GM23338 (cell line): ENCODE results near the gene THBS1. TPM values are rescaled to one million over a fixed set of nuclear protein-coding genes. Genes with fewer than 3 reads are reported as not detected.

Source experiments
- ATAC-seq: fragments of 200-7000 bp; cut with Tn5 transposase; 3 replicates; pipeline ENCODE4 v1.9.1; 2020
- DNase-seq: peaks from one replicate; pipeline ENCODE4 v3.0.0-alpha.2; 2015; ENCODE audit warnings: low spot score
- H2AFZ ChIP-seq: fragments of 200-600 bp; sonication (generic); 2 replicates; pipeline ENCODE4 v1.8.0; 2016; ENCODE audit warnings: antibody characterized with exemption, mild to moderate bottlenecking, moderate library complexity
- H3F3A ChIP-seq: fragments of 200-600 bp; sonication (generic); replicated peaks from 2 replicates; pipeline ENCODE4 v1.8.0; 2017; ENCODE audit warnings: antibody characterized with exemption, mixed run types, low read depth
- H3K27ac ChIP-seq: fragments of 200-600 bp; sonication (generic); 2 replicates; pipeline ENCODE4 v1.6.1; 2016; ENCODE audit warnings: low read depth
- H3K27me3 ChIP-seq: fragments of 200-600 bp; sonication (generic); 2 replicates; pipeline ENCODE4 v1.8.0; 2016; ENCODE audit warnings: mild to moderate bottlenecking, mixed run types, moderate library complexity; ENCODE audit not compliant: insufficient read depth
- H3K36me3 ChIP-seq: fragments of 200-600 bp; sonication (generic); 2 replicates; pipeline ENCODE4 v1.8.0; 2016; ENCODE audit warnings: mild to moderate bottlenecking; ENCODE audit not compliant: insufficient read depth
- H3K4me1 ChIP-seq: fragments of 200-600 bp; sonication (generic); 2 replicates; pipeline ENCODE4 v1.8.0; 2016; ENCODE audit warnings: mild to moderate bottlenecking, moderate library complexity; ENCODE audit not compliant: insufficient read depth
- H3K4me2 ChIP-seq: fragments of 200-600 bp; sonication (generic); 2 replicates; pipeline ENCODE4 v1.7.1; 2017; ENCODE audit warnings: mixed run types
- H3K4me3 ChIP-seq: fragments of 200-600 bp; sonication (generic); 2 replicates; pipeline ENCODE4 v1.6.1; 2016; ENCODE audit warnings: mixed run types
- H3K79me2 ChIP-seq: fragments of 200-600 bp; sonication (generic); replicated peaks from 2 replicates; pipeline ENCODE4 v1.8.0; 2017; ENCODE audit warnings: mild to moderate bottlenecking; ENCODE audit not compliant: insufficient read depth
- H3K9me2 ChIP-seq: fragments of 200-600 bp; sonication (generic); 2 replicates; pipeline ENCODE4 v1.8.0; 2017; ENCODE audit not compliant: insufficient read depth
- H4K20me1 ChIP-seq: fragments of 200-600 bp; sonication (generic); replicated peaks from 2 replicates; pipeline ENCODE4 v1.8.0; 2017; ENCODE audit warnings: mild to moderate bottlenecking; ENCODE audit not compliant: insufficient read depth
- H3K27ac Mint-ChIP-seq: 2 replicates; pipeline ENCODE4 v1.8.0; 2020; ENCODE audit warnings: inconsistent platforms, mild to moderate bottlenecking, moderate library complexity, mixed read lengths
- H3K27me3 Mint-ChIP-seq: 3 replicates; pipeline ENCODE4 v1.8.0; 2022; ENCODE audit warnings: low read depth, mild to moderate bottlenecking, moderate library complexity, mixed read lengths, inconsistent platforms; ENCODE audit not compliant: insufficient read depth, poor library complexity
- H3K36me3 Mint-ChIP-seq: 3 replicates; pipeline ENCODE4 v1.8.0; 2021; ENCODE audit warnings: low read depth, mild to moderate bottlenecking, inconsistent platforms, moderate library complexity, mixed read lengths
- H3K4me1 Mint-ChIP-seq: 3 replicates; pipeline ENCODE4 v1.8.0; 2020; ENCODE audit warnings: mild to moderate bottlenecking, inconsistent platforms, mixed read lengths
- H3K4me3 Mint-ChIP-seq: 3 replicates; pipeline ENCODE4 v1.8.0; 2021; ENCODE audit warnings: moderate library complexity, mild to moderate bottlenecking, inconsistent platforms, mixed read lengths
- H3K9me3 Mint-ChIP-seq: 3 replicates; pipeline ENCODE4 v1.8.0; 2020; ENCODE audit warnings: moderate library complexity, mild to moderate bottlenecking, inconsistent platforms, mixed read lengths
- CREB1 ChIP-seq: fragments of 250-450 bp; sonication (Bioruptor Pico); IDR thresholded peaks from 2 replicates; pipeline ENCODE4 v1.5.0; 2020; ENCODE audit warnings: low read depth, mild to moderate bottlenecking, moderate library complexity
- EZH2 ChIP-seq: fragments of 200-600 bp; sonication (generic); IDR thresholded peaks from one replicate; pipeline ENCODE4 v1.8.0; 2017; ENCODE audit warnings: antibody characterized with exemption, mild to moderate bottlenecking, low read depth; ENCODE audit not compliant: unreplicated experiment
- EZH2phosphoT487 ChIP-seq: fragments of 200-600 bp; sonication (generic); IDR thresholded peaks from one replicate; pipeline ENCODE4 v1.8.1; 2018; ENCODE audit warnings: antibody characterized with exemption; ENCODE audit not compliant: unreplicated experiment
- JUNB ChIP-seq: IDR thresholded peaks from one replicate; pipeline ENCODE4 v1.6.1; 2016; ENCODE audit warnings: antibody characterized with exemption; ENCODE audit not compliant: unreplicated experiment
- NANOG ChIP-seq: IDR thresholded peaks from 2 replicates; pipeline ENCODE4 v1.6.1; 2016; ENCODE audit warnings: antibody characterized with exemption, borderline replicate concordance
- POLR2AphosphoS5 ChIP-seq: IDR thresholded peaks from 2 replicates; pipeline ENCODE4 v1.6.1; 2016; ENCODE audit warnings: antibody characterized with exemption, low read depth
- STAT1 ChIP-seq: IDR thresholded peaks from one replicate; pipeline ENCODE4 v1.6.1; 2016; ENCODE audit warnings: antibody characterized with exemption; ENCODE audit not compliant: unreplicated experiment
- ZNF114 ChIP-seq: fragments of 250-450 bp; sonication (Bioruptor Pico); IDR thresholded peaks from 2 replicates; pipeline ENCODE4 v1.5.0; 2020; ENCODE audit warnings: mild to moderate bottlenecking, moderate library complexity
- ZNF331 ChIP-seq: fragments of 250-450 bp; sonication (Bioruptor Pico); IDR thresholded peaks from 2 replicates; pipeline ENCODE4 v1.5.0; 2020; ENCODE audit warnings: low read depth, mild to moderate bottlenecking, moderate library complexity
- ZNF462 ChIP-seq: fragments of 250-450 bp; sonication (Bioruptor Pico); IDR thresholded peaks from 2 replicates; pipeline ENCODE4 v1.5.0; 2020; ENCODE audit warnings: mild to moderate bottlenecking, moderate library complexity
- polyA plus RNA-seq: library from polyadenylated mRNA; unstranded; fragments of >200 nt; fragmentation: Nextera tagmentation; extraction: Ambion mirVana; gene quantifications from 2 replicates; pipeline ENCODE4 v1.2.1, GENCODE V29; 2016
- total RNA-seq: library from RNA; depleted of rRNA; stranded (reverse); fragments of >200 nt; shearing (Covaris generic); gene quantifications from 2 replicates; pipeline ENCODE4 v1.2.3, GENCODE V29; 2014
- TF ChIP-seq, protein P1 (sequence below): IDR thresholded peaks from one replicate; pipeline ENCODE4 v1.6.1; 2018; ENCODE audit warnings: antibody characterized with exemption; ENCODE audit not compliant: unreplicated experiment
- TF ChIP-seq, protein P2 (sequence below), 2 experiments: fragments of 200-600 bp in 1 of 2; sonication (generic) in 1 of 2; conservative IDR thresholded peaks; 2 replicates each; pipeline versions ENCODE4 v1.5.1 to v1.6.1; 2016 to 2017; ENCODE audit warnings: antibody characterized with exemption in 2 of 2, low read depth in 2 of 2, mild to moderate bottlenecking in 2 of 2, moderate library complexity in 1 of 2
- TF ChIP-seq, protein P3 (sequence below): IDR thresholded peaks from 2 replicates; pipeline ENCODE4 v1.6.1; 2016; ENCODE audit warnings: antibody characterized with exemption

THBS1 gene
- total and polyA plus RNA-seq, 2 experiments from 2014 or later = 21.7 to 81.9 TPM

DNA sequence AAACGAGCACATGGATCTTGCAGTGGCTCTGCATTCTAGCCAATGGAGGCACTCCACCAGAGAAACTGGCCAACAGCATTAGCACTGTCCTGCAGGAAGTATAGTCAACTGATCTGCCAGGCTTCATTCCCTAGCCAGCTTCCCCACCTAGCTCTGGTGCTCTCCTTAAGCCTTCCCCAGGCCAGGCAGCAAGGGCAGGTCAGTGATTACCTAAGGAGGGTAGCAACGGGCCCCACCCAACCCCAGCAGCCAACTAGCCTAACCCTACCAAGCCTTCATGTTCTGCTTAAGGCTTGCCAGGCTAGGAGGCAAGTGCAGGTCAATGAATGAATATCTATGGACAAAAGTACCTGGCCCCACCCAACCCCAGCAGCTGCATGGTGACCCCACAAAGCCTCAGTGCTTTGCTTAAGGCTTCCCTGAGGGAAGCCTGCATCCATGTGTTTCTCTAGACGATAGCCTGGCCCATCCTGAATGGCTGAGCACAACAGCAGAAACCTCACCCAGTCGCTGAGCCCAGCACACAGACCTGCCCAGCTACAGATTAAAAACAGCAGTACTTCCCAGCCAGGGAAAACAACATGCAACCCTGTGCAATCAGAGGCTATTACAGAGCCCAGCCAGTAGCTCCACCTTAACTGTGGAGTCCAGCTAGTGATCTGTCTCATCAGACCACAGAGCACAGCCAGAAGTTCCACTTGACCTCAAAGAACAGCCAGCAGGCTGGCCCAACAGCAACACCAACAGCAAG lies 28.5 kb downstream of the THBS1 start:
- no peak overlapping the region for H2AFZ ChIP-seq
- ATAC-seq = no peak

More for the DNA sequence above, 28.5 kb downstream of the THBS1 start:
- Mint-ChIP-seq H3K27me3 (no peaks in the 10 kb centered on the region), H3K9me3 (peaks cover 8% of the 10 kb centered on the region; the same call in 2 of the 3 replicates), H3K36me3 (no peaks in the 10 kb centered on the region), H3K4me3 (no peak overlapping the region), H3K27ac (no peak overlapping the region), H3K4me1 (no peaks in the 10 kb centered on the region)
- H3K9me2 ChIP-seq = no peaks in the 10 kb centered on the region
- H3K4me2 ChIP-seq = no peak overlapping the region
- no peaks in the 10 kb centered on the region for H3K4me1 ChIP-seq
- no peak overlapping the region for H3K27ac ChIP-seq
- H3F3A ChIP-seq = no peaks in the 10 kb centered on the region
- TF ChIP-seq, protein P1, sequence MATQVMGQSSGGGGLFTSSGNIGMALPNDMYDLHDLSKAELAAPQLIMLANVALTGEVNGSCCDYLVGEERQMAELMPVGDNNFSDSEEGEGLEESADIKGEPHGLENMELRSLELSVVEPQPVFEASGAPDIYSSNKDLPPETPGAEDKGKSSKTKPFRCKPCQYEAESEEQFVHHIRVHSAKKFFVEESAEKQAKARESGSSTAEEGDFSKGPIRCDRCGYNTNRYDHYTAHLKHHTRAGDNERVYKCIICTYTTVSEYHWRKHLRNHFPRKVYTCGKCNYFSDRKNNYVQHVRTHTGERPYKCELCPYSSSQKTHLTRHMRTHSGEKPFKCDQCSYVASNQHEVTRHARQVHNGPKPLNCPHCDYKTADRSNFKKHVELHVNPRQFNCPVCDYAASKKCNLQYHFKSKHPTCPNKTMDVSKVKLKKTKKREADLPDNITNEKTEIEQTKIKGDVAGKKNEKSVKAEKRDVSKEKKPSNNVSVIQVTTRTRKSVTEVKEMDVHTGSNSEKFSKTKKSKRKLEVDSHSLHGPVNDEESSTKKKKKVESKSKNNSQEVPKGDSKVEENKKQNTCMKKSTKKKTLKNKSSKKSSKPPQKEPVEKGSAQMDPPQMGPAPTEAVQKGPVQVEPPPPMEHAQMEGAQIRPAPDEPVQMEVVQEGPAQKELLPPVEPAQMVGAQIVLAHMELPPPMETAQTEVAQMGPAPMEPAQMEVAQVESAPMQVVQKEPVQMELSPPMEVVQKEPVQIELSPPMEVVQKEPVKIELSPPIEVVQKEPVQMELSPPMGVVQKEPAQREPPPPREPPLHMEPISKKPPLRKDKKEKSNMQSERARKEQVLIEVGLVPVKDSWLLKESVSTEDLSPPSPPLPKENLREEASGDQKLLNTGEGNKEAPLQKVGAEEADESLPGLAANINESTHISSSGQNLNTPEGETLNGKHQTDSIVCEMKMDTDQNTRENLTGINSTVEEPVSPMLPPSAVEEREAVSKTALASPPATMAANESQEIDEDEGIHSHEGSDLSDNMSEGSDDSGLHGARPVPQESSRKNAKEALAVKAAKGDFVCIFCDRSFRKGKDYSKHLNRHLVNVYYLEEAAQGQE = no peak
- TF ChIP-seq JUNB (no peak), ZNF114 (CRISPR knock-in tag) (no peak), POLR2AphosphoS5 (no peak), ZNF462 (CRISPR knock-in tag) (no peak), EZH2 (no peak), CREB1 (CRISPR knock-in tag) (no peak), ZNF331 (no peak), STAT1 (no peak), EZH2phosphoT487 (no peak), NANOG (no peak)
- TF ChIP-seq, protein P2, sequence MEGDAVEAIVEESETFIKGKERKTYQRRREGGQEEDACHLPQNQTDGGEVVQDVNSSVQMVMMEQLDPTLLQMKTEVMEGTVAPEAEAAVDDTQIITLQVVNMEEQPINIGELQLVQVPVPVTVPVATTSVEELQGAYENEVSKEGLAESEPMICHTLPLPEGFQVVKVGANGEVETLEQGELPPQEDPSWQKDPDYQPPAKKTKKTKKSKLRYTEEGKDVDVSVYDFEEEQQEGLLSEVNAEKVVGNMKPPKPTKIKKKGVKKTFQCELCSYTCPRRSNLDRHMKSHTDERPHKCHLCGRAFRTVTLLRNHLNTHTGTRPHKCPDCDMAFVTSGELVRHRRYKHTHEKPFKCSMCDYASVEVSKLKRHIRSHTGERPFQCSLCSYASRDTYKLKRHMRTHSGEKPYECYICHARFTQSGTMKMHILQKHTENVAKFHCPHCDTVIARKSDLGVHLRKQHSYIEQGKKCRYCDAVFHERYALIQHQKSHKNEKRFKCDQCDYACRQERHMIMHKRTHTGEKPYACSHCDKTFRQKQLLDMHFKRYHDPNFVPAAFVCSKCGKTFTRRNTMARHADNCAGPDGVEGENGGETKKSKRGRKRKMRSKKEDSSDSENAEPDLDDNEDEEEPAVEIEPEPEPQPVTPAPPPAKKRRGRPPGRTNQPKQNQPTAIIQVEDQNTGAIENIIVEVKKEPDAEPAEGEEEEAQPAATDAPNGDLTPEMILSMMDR (conservative IDR thresholded peaks at IDR 0.05; ENCODE audit: low read depth in 2 of 2) = no peak
- TF ChIP-seq, protein P3, sequence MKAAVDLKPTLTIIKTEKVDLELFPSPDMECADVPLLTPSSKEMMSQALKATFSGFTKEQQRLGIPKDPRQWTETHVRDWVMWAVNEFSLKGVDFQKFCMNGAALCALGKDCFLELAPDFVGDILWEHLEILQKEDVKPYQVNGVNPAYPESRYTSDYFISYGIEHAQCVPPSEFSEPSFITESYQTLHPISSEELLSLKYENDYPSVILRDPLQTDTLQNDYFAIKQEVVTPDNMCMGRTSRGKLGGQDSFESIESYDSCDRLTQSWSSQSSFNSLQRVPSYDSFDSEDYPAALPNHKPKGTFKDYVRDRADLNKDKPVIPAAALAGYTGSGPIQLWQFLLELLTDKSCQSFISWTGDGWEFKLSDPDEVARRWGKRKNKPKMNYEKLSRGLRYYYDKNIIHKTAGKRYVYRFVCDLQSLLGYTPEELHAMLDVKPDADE = no peak
- H3K4me3 ChIP-seq = no peak overlapping the region
- no peak for DNase-seq
- H3K27me3 ChIP-seq = no peaks in the 10 kb centered on the region
- no peaks in the 10 kb centered on the region for H3K79me2 ChIP-seq
- H3K36me3 ChIP-seq = no peaks in the 10 kb centered on the region; the same call in 1 of the 2 replicates
- H4K20me1 ChIP-seq = no peaks in the 10 kb centered on the region
